Ureter (tissue), 1 donor: ENCODE measurements around the gene TEK. TPM values are rescaled to one million over a fixed set of nuclear protein-coding genes. Genes with fewer than 3 reads are reported as not detected.
A peak's percentile ranks its signal among the peaks of the same experiment; 100 is the strongest.

ENCODE experiments used
- DNase-seq: peaks from one replicate; pipeline ENCODE4 v3.0.0-alpha.2; 2020; ENCODE audit warnings: low spot score
- total RNA-seq: library from RNA; stranded (reverse); gene quantifications from one replicate; pipeline ENCODE4 v1.2.4, GENCODE V29; 2023
- donor health status: DM: yes; HTN: yes; CAD: no.

TEK gene
- total RNA-seq, 1 donor from 2014 or later: 13.1 TPM

GRCh38 chr9:27124151-27124550, 15.1 kb downstream of the TEK start:
- DNase-seq: no peak

- DNase-seq: peak; percentile 52
These were observed 16.0 kb downstream of the TEK start for GRCh38 chr9:27125030-27125429.

- DNase-seq: no peak
These were observed 16.9 kb downstream of the TEK start for GRCh38 chr9:27125936-27126335.

- no peak for DNase-seq
These were observed 17.6 kb downstream of the TEK start for GRCh38 chr9:27126670-27127069.

GRCh38 chr9:27129221-27129620, 20.2 kb downstream of the TEK start:
- no peak for DNase-seq

- no peak for DNase-seq
These were observed 22.7 kb downstream of the TEK start for GRCh38 chr9:27131731-27132130.

GRCh38 chr9:27133817-27134216, 24.8 kb downstream of the TEK start:
- no peak for DNase-seq

GRCh38 chr9:27142299-27142930, 33.4 kb downstream of the TEK start:
- no peak for DNase-seq

- no peak for DNase-seq
These were observed 36.1 kb downstream of the TEK start for GRCh38 chr9:27145143-27145542.

- DNase-seq: no peak
These were observed 40.6 kb downstream of the TEK start for GRCh38 chr9:27149651-27150050.

GRCh38 chr9:27150746-27151406, 41.9 kb downstream of the TEK start:
- no peak for DNase-seq

GRCh38 chr9:27151693-27152404, 42.8 kb downstream of the TEK start:
- DNase-seq: no peak

- no peak for DNase-seq
These were observed 43.3 kb downstream of the TEK start for GRCh38 chr9:27152405-27152718.

- no peak for DNase-seq
These were observed 45.9 kb downstream of the TEK start for GRCh38 chr9:27154908-27155307.

- DNase-seq: no peak
These were observed 48.1 kb downstream of the TEK start for GRCh38 chr9:27157097-27157496.

GRCh38 chr9:27157736-27158135, 48.7 kb downstream of the TEK start:
- DNase-seq: no peak

GRCh38 chr9:27160636-27161035, 51.6 kb downstream of the TEK start:
- DNase-seq: no peak

- no peak for DNase-seq
These were observed 53.0 kb downstream of the TEK start for GRCh38 chr9:27162045-27162444.

- DNase-seq: no peak
These were observed 56.0 kb downstream of the TEK start for GRCh38 chr9:27165068-27165467.

GRCh38 chr9:27165670-27166069, 56.6 kb downstream of the TEK start:
- DNase-seq: no peak

GRCh38 chr9:27168496-27168895, 59.5 kb downstream of the TEK start:
- DNase-seq: no peak

GRCh38 chr9:27168951-27169350, 59.9 kb downstream of the TEK start:
- DNase-seq: no peak

GRCh38 chr9:27176971-27177370, 67.9 kb downstream of the TEK start:
- no peak for DNase-seq
